Hepatocyte (in vitro differentiated cells): Measurements from ENCODE around the gene SNX4. TPM values are rescaled to one million over a fixed set of nuclear protein-coding genes. Genes with fewer than 3 reads are reported as not detected.

Experiments used
- DNase-seq: peaks from one replicate; pipeline ENCODE4 v3.0.0-alpha.2; 2016; ENCODE audit warnings: low spot score
- H2AFZ ChIP-seq: fragments of 200-600 bp; sonication (generic); 2 replicates; pipeline ENCODE4 v1.6.0; 2016; ENCODE audit warnings: antibody characterized with exemption, mild to moderate bottlenecking
- H3K27ac ChIP-seq: fragments of 200-600 bp; sonication (generic); 2 replicates; pipeline ENCODE4 v1.5.1; 2016; ENCODE audit warnings: mild to moderate bottlenecking
- H3K27me3 ChIP-seq: fragments of 200-600 bp; sonication (generic); 2 replicates; pipeline ENCODE4 v1.6.1; 2016
- H3K36me3 ChIP-seq: fragments of 200-600 bp; sonication (generic); replicated peaks from 2 replicates; pipeline ENCODE4 v1.5.1; 2016; ENCODE audit warnings: low read depth; ENCODE audit not compliant: insufficient read depth
- H3K4me1 ChIP-seq: fragments of 200-600 bp; sonication (generic); 2 replicates; pipeline ENCODE4 v1.5.1; 2016; ENCODE audit warnings: mild to moderate bottlenecking, moderate library complexity; ENCODE audit not compliant: insufficient read depth
- H3K4me2 ChIP-seq: fragments of 200-600 bp; sonication (generic); 2 replicates; pipeline ENCODE4 v1.6.0; 2016
- H3K4me3 ChIP-seq: fragments of 200-600 bp; sonication (generic); 2 replicates; pipeline ENCODE4 v1.5.1; 2016; ENCODE audit warnings: mild to moderate bottlenecking
- H3K79me2 ChIP-seq: fragments of 200-600 bp; sonication (generic); 2 replicates; pipeline ENCODE4 v1.6.0; 2017; ENCODE audit warnings: mild to moderate bottlenecking
- H3K9me2 ChIP-seq: fragments of 200-600 bp; sonication (generic); replicated peaks from 2 replicates; pipeline ENCODE4 v1.6.0; 2017; ENCODE audit warnings: mild to moderate bottlenecking; ENCODE audit not compliant: insufficient read depth
- H3K9me3 ChIP-seq: fragments of 200-600 bp; sonication (generic); 2 replicates; pipeline ENCODE4 v1.5.1; 2016; ENCODE audit warnings: low read depth, mild to moderate bottlenecking
- H4K20me1 ChIP-seq: fragments of 200-600 bp; sonication (generic); 2 replicates; pipeline ENCODE4 v1.6.0; 2016; ENCODE audit warnings: mild to moderate bottlenecking; ENCODE audit not compliant: insufficient read depth, poor library complexity, severe bottlenecking
- CTCF ChIP-seq: fragments of 200-600 bp; sonication (generic); IDR thresholded peaks from 2 replicates; pipeline ENCODE4 v1.5.1; 2016; ENCODE audit warnings: antibody characterized with exemption, mild to moderate bottlenecking; ENCODE audit not compliant: poor library complexity
- EZH2 ChIP-seq: fragments of 200-600 bp; sonication (generic); IDR thresholded peaks from 2 replicates; pipeline ENCODE4 v1.6.1; 2016; ENCODE audit warnings: antibody characterized with exemption, mild to moderate bottlenecking, borderline replicate concordance
- EZH2phosphoT487 ChIP-seq: fragments of 200-600 bp; sonication (generic); IDR thresholded peaks from one replicate; pipeline ENCODE4 v1.6.1; 2018; ENCODE audit warnings: antibody characterized with exemption, mild to moderate bottlenecking, low read depth, moderate library complexity; ENCODE audit not compliant: unreplicated experiment, severe bottlenecking
- WGBS: methylation state at CpG from one replicate; pipeline ENCODE4 v1.1.6; 2016; ENCODE audit warnings: low lambda C conversion rate; ENCODE audit errors: missing lambda C conversion rate; 5-methylcytosine and 5-hydroxymethylcytosine counted together
- polyA plus RNA-seq: library from polyadenylated mRNA; unstranded; fragments of >200 nt; fragmentation: Nextera tagmentation; extraction: Ambion mirVana; gene quantifications from 2 replicates; pipeline ENCODE4 v1.2.1, GENCODE V29; 2016
- total RNA-seq: library from RNA; depleted of rRNA; stranded (reverse); fragments of >200 nt; gene quantifications from 2 replicates; pipeline ENCODE4 v1.2.3, GENCODE V29; 2014

Gene SNX4
- total and polyA plus RNA-seq, 2 experiments from 2014 or later = 42.7 to 69.6 TPM

- Histone ChIP-seq H3K27ac (no peak overlapping the region), H3K4me1 (peaks cover 14% of the 10 kb centered on the region), H3K27me3 (no peaks in the 10 kb centered on the region), H3K9me3 (no peaks in the 10 kb centered on the region), H3K4me3 (no peak overlapping the region), H3K36me3 (no peaks in the 10 kb centered on the region), H4K20me1 (no peaks in the 10 kb centered on the region), H3K9me2 (no peaks in the 10 kb centered on the region), H3K79me2 (no peaks in the 10 kb centered on the region), H3K4me2 (no peak overlapping the region), H2AFZ (no peak overlapping the region)
- TF ChIP-seq EZH2phosphoT487 (no peak), CTCF (no peak), EZH2 (no peak)
- DNase-seq = no peak
- 95% methylated on average over 1 of the region's 1 CpG for WGBS
Measured at GRCh38 chr3:125442506-125442905, 77.5 kb downstream of the SNX4 start.

- no peaks in the 10 kb centered on the region for H3K9me2 ChIP-seq
- H2AFZ ChIP-seq = no peak overlapping the region
- H3K4me2 ChIP-seq = no peak overlapping the region
- no peak for TF ChIP-seq EZH2phosphoT487
- no peak for TF ChIP-seq EZH2
- TF ChIP-seq CTCF = no peak
- peaks cover 14% of the 10 kb centered on the region for H3K4me1 ChIP-seq
- 90% methylated on average over 2 of the region's 2 CpGs for WGBS
- H3K79me2 ChIP-seq = no peaks in the 10 kb centered on the region
- DNase-seq = no peak
- H3K27ac ChIP-seq = peak overlapping the region; percentile 82
- H3K9me3 ChIP-seq = no peaks in the 10 kb centered on the region
- H3K27me3 ChIP-seq = no peaks in the 10 kb centered on the region
- no peaks in the 10 kb centered on the region for H3K36me3 ChIP-seq
- H4K20me1 ChIP-seq = no peaks in the 10 kb centered on the region
- no peak overlapping the region for H3K4me3 ChIP-seq
Measured at GRCh38 chr3:125440970-125441369, 79.0 kb downstream of the SNX4 start.

- H3K4me3 ChIP-seq = no peak overlapping the region
- no peak for TF ChIP-seq CTCF
- no peak for TF ChIP-seq EZH2phosphoT487
- TF ChIP-seq EZH2 = no peak
- H3K4me1 ChIP-seq = peaks cover 14% of the 10 kb centered on the region
- H3K27me3 ChIP-seq = no peaks in the 10 kb centered on the region
- WGBS = 73% methylated on average over 3 of the region's 3 CpGs
- peak overlapping the region; percentile 53 for H3K4me2 ChIP-seq
- H3K27ac ChIP-seq = peak overlapping the region; percentile 82
- H2AFZ ChIP-seq = no peak overlapping the region
- H3K79me2 ChIP-seq = no peaks in the 10 kb centered on the region
- peak; percentile 73 for DNase-seq
- no peaks in the 10 kb centered on the region for H3K36me3 ChIP-seq
- H4K20me1 ChIP-seq = no peaks in the 10 kb centered on the region
- no peaks in the 10 kb centered on the region for H3K9me2 ChIP-seq
- no peaks in the 10 kb centered on the region for H3K9me3 ChIP-seq
Measured at GRCh38 chr3:125440559-125440955, 79.4 kb downstream of the SNX4 start.
